Hepatocyte (in vitro differentiated cells): ENCODE data around the gene EPHB4. TPM values are rescaled to one million over a fixed set of nuclear protein-coding genes. Genes with fewer than 3 reads are reported as not detected.
"Not testable (repeated sequence)": the region's sequence is repeated elsewhere in the genome, so short reads cannot be mapped to it uniquely, and the experiment has no call there.

ENCODE experiments used
- DNase-seq: peaks from one replicate; pipeline ENCODE4 v3.0.0-alpha.2; 2016; ENCODE audit warnings: low spot score
- H2AFZ ChIP-seq: fragments of 200-600 bp; sonication (generic); 2 replicates; pipeline ENCODE4 v1.6.0; 2016; ENCODE audit warnings: antibody characterized with exemption, mild to moderate bottlenecking
- H3K27ac ChIP-seq: fragments of 200-600 bp; sonication (generic); 2 replicates; pipeline ENCODE4 v1.5.1; 2016; ENCODE audit warnings: mild to moderate bottlenecking
- H3K27me3 ChIP-seq: fragments of 200-600 bp; sonication (generic); 2 replicates; pipeline ENCODE4 v1.6.1; 2016
- H3K36me3 ChIP-seq: fragments of 200-600 bp; sonication (generic); replicated peaks from 2 replicates; pipeline ENCODE4 v1.5.1; 2016; ENCODE audit warnings: low read depth; ENCODE audit not compliant: insufficient read depth
- H3K4me1 ChIP-seq: fragments of 200-600 bp; sonication (generic); 2 replicates; pipeline ENCODE4 v1.5.1; 2016; ENCODE audit warnings: mild to moderate bottlenecking, moderate library complexity; ENCODE audit not compliant: insufficient read depth
- H3K4me2 ChIP-seq: fragments of 200-600 bp; sonication (generic); 2 replicates; pipeline ENCODE4 v1.6.0; 2016
- H3K4me3 ChIP-seq: fragments of 200-600 bp; sonication (generic); 2 replicates; pipeline ENCODE4 v1.5.1; 2016; ENCODE audit warnings: mild to moderate bottlenecking
- H3K79me2 ChIP-seq: fragments of 200-600 bp; sonication (generic); 2 replicates; pipeline ENCODE4 v1.6.0; 2017; ENCODE audit warnings: mild to moderate bottlenecking
- H3K9me2 ChIP-seq: fragments of 200-600 bp; sonication (generic); replicated peaks from 2 replicates; pipeline ENCODE4 v1.6.0; 2017; ENCODE audit warnings: mild to moderate bottlenecking; ENCODE audit not compliant: insufficient read depth
- H3K9me3 ChIP-seq: fragments of 200-600 bp; sonication (generic); 2 replicates; pipeline ENCODE4 v1.5.1; 2016; ENCODE audit warnings: low read depth, mild to moderate bottlenecking
- H4K20me1 ChIP-seq: fragments of 200-600 bp; sonication (generic); 2 replicates; pipeline ENCODE4 v1.6.0; 2016; ENCODE audit warnings: mild to moderate bottlenecking; ENCODE audit not compliant: insufficient read depth, poor library complexity, severe bottlenecking
- EZH2 ChIP-seq: fragments of 200-600 bp; sonication (generic); IDR thresholded peaks from 2 replicates; pipeline ENCODE4 v1.6.1; 2016; ENCODE audit warnings: antibody characterized with exemption, mild to moderate bottlenecking, borderline replicate concordance
- EZH2phosphoT487 ChIP-seq: fragments of 200-600 bp; sonication (generic); IDR thresholded peaks from one replicate; pipeline ENCODE4 v1.6.1; 2018; ENCODE audit warnings: antibody characterized with exemption, mild to moderate bottlenecking, low read depth, moderate library complexity; ENCODE audit not compliant: unreplicated experiment, severe bottlenecking
- WGBS: methylation state at CpG from one replicate; pipeline ENCODE4 v1.1.6; 2016; ENCODE audit warnings: low lambda C conversion rate; ENCODE audit errors: missing lambda C conversion rate; 5-methylcytosine and 5-hydroxymethylcytosine counted together
- polyA plus RNA-seq: library from polyadenylated mRNA; unstranded; fragments of >200 nt; fragmentation: Nextera tagmentation; extraction: Ambion mirVana; gene quantifications from 2 replicates; pipeline ENCODE4 v1.2.1, GENCODE V29; 2016
- total RNA-seq: library from RNA; depleted of rRNA; stranded (reverse); fragments of >200 nt; gene quantifications from 2 replicates; pipeline ENCODE4 v1.2.3, GENCODE V29; 2014
- TF ChIP-seq, protein P1 (sequence below): fragments of 200-600 bp; sonication (generic); IDR thresholded peaks from 2 replicates; pipeline ENCODE4 v1.5.1; 2016; ENCODE audit warnings: antibody characterized with exemption, mild to moderate bottlenecking; ENCODE audit not compliant: poor library complexity

Gene EPHB4
- total and polyA plus RNA-seq, 2 experiments from 2014 or later = 51.6 to 61.1 TPM

DNA sequence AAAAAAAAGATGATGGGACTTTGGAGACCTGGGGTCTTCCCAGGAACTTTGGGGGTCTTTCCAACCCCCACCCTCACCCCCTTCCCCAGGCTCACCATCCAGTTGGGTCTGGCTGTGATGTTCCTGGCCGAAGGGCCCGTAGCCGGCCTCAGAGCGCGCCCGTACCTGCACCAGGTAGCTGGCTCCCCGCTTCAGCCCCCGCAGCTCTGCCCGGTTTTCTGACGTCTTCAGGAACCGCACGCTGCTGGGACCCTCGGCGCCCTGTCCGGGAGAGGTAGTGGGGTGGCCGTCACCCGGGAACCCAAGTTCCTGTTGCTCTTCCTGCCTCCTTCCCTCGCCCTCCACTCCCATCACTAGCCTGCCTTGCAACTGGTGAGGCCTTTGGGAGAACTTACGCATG, 10.2 kb downstream of the EPHB4 start:
- Histone ChIP-seq H3K4me1 (no peaks in the 10 kb centered on the region), H3K36me3 (no peaks in the 10 kb centered on the region)
- over 99% methylated on average over 19 of the region's 19 CpGs for WGBS

DNA sequence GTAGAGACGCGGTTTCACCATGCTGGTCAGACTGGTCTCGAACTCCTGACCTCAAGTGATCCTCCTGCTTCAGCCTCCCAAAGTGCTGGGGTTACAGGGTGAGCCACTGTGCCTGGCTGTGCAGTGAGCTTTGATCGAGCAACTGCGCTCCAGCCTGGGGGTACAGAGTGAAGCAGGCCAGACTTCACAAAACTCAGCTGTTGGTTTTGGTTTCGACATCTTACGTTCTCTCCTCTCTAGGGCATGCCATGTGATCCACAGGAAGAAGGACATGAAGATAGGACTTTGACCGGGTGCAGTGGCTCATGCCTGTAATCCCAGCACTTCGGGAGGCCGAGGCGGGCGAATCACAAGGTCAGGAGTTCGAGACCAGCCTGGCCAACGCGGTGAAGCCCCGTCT, 10.8 kb downstream of the EPHB4 start:
- not testable (repeated sequence) for H3K27ac ChIP-seq

More for the DNA sequence above, 10.2 kb downstream of the EPHB4 start:
- Histone ChIP-seq H3K27ac (no peak overlapping the region), H3K79me2 (peaks cover 11% of the 10 kb centered on the region), H3K9me2 (no peaks in the 10 kb centered on the region), H3K9me3 (no peaks in the 10 kb centered on the region), H3K4me3 (no peak overlapping the region), H2AFZ (no peak overlapping the region), H3K27me3 (no peaks in the 10 kb centered on the region), H4K20me1 (no peaks in the 10 kb centered on the region), H3K4me2 (no peak overlapping the region)
- no peak for DNase-seq
- TF ChIP-seq, protein P1, sequence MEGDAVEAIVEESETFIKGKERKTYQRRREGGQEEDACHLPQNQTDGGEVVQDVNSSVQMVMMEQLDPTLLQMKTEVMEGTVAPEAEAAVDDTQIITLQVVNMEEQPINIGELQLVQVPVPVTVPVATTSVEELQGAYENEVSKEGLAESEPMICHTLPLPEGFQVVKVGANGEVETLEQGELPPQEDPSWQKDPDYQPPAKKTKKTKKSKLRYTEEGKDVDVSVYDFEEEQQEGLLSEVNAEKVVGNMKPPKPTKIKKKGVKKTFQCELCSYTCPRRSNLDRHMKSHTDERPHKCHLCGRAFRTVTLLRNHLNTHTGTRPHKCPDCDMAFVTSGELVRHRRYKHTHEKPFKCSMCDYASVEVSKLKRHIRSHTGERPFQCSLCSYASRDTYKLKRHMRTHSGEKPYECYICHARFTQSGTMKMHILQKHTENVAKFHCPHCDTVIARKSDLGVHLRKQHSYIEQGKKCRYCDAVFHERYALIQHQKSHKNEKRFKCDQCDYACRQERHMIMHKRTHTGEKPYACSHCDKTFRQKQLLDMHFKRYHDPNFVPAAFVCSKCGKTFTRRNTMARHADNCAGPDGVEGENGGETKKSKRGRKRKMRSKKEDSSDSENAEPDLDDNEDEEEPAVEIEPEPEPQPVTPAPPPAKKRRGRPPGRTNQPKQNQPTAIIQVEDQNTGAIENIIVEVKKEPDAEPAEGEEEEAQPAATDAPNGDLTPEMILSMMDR = no peak
- TF ChIP-seq EZH2 (no peak), EZH2phosphoT487 (no peak)

GRCh38 chr7:100812729-100813128, 14.6 kb downstream of the EPHB4 start:
- H3K36me3 ChIP-seq = no peaks in the 10 kb centered on the region
- TF ChIP-seq, protein P1 = no peak
- no peak for TF ChIP-seq EZH2
- TF ChIP-seq EZH2phosphoT487 = no peak
- no peaks in the 10 kb centered on the region for H3K9me3 ChIP-seq

More for the DNA sequence above, 10.8 kb downstream of the EPHB4 start:
- not testable (repeated sequence) for H3K36me3 ChIP-seq, H3K4me3 ChIP-seq, H4K20me1 ChIP-seq, H2AFZ ChIP-seq, DNase-seq, H3K9me2 ChIP-seq, H3K9me3 ChIP-seq, H3K4me1 ChIP-seq, H3K4me2 ChIP-seq, H3K79me2 ChIP-seq, H3K27me3 ChIP-seq
- WGBS = 90% methylated on average over 16 of the region's 16 CpGs

DNA sequence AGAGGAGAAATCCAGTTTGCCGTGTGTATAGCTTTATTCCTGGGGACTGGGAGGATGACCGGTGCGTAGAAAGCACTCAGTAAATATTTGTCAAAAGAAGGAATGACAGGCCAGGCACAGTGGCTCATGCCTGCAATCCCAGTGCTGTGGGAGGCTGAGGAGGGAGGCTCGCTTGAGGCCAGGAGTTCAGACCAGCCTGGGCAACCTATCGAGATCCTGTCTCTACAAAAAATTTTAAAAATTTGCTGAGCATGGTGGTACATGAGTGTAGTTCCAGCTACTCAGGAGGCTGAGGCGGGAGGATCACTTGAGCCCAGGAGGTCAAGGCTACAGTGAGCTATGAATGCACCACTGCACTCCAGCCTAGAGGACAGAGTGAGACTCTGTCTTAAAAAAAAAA, 15.8 kb downstream of the EPHB4 start:
- Histone ChIP-seq H3K36me3 (no peaks in the 10 kb centered on the region), H4K20me1 (no peaks in the 10 kb centered on the region), H3K4me2 (no peak overlapping the region), H3K4me1 (no peaks in the 10 kb centered on the region), H3K27ac (no peak overlapping the region), H3K9me3 (no peaks in the 10 kb centered on the region), H3K79me2 (peaks cover 6% of the 10 kb centered on the region), H3K4me3 (no peak overlapping the region), H3K27me3 (no peaks in the 10 kb centered on the region), H3K9me2 (no peaks in the 10 kb centered on the region), H2AFZ (no peak overlapping the region)
- TF ChIP-seq, protein P1 = no peak
- TF ChIP-seq EZH2phosphoT487 (no peak), EZH2 (no peak)
- no peak for DNase-seq
- 84% methylated on average over 6 of the region's 6 CpGs for WGBS

More at GRCh38 chr7:100812729-100813128, 14.6 kb downstream of the EPHB4 start:
- Histone ChIP-seq H3K4me3 (no peak overlapping the region), H3K4me2 (no peak overlapping the region), H3K4me1 (no peaks in the 10 kb centered on the region), H3K9me2 (no peaks in the 10 kb centered on the region), H2AFZ (no peak overlapping the region), H3K79me2 (peaks cover 6% of the 10 kb centered on the region), H4K20me1 (no peaks in the 10 kb centered on the region), H3K27ac (no peak overlapping the region), H3K27me3 (no peaks in the 10 kb centered on the region)
- DNase-seq = no peak
- 98% methylated on average over 18 of the region's 22 CpGs for WGBS
